ENCODE measurements around the gene CAPSL.

Gene CAPSL

DNA sequence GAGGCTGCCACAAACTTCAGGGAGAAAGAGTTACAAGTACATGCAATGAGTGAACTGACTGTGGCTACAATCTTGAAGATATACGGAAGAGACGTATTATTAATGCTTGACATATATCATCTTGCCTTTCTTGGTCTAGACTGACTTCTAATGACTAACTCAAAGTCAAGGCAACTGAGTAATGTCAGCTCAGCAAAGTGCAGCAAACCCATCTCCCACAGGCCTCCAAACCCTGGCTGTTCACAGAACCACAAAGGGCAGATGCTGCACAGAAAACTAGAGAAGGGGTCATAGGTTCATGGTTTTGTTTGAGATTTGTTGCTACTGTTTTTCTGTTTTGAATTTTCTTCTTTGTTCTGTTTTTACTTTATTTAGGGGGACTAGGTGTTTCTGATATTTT is 60.8 kb downstream of the CAPSL start:
- no peak for DNase-seq (ENCODE audit: low read depth)
- TF ChIP-seq, protein P1, sequence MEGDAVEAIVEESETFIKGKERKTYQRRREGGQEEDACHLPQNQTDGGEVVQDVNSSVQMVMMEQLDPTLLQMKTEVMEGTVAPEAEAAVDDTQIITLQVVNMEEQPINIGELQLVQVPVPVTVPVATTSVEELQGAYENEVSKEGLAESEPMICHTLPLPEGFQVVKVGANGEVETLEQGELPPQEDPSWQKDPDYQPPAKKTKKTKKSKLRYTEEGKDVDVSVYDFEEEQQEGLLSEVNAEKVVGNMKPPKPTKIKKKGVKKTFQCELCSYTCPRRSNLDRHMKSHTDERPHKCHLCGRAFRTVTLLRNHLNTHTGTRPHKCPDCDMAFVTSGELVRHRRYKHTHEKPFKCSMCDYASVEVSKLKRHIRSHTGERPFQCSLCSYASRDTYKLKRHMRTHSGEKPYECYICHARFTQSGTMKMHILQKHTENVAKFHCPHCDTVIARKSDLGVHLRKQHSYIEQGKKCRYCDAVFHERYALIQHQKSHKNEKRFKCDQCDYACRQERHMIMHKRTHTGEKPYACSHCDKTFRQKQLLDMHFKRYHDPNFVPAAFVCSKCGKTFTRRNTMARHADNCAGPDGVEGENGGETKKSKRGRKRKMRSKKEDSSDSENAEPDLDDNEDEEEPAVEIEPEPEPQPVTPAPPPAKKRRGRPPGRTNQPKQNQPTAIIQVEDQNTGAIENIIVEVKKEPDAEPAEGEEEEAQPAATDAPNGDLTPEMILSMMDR (conservative IDR thresholded peaks at IDR 0.05; ENCODE audit: low read length), result no peak
- no peak overlapping the region for H3K4me3 ChIP-seq (ENCODE audit: low read length)

DNA sequence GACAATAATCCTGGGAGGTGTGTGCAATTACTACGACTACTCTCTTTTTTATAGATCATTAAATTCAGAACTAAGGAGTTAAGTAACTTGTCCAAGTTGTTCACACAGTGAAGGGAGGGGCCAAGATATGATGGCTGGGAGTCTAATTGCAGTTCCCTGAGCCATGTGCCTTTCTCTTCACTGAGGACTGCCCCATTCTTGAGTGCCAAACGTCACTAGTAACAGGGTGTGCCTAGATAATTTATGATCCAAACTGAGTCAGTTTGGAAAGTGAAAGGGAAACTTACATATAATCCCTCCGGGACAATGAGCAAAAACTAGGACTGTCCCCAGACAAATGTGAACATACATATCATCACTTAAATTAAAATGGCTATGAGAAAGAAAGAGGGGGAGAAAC is 61.5 kb downstream of the CAPSL start:
- TF ChIP-seq, protein P1 (conservative IDR thresholded peaks at IDR 0.05; ENCODE audit: low read length), result no peak
- DNase-seq (ENCODE audit: low read depth), result peak; percentile 59
- no peak overlapping the region for H3K4me3 ChIP-seq (ENCODE audit: low read length)

DNA sequence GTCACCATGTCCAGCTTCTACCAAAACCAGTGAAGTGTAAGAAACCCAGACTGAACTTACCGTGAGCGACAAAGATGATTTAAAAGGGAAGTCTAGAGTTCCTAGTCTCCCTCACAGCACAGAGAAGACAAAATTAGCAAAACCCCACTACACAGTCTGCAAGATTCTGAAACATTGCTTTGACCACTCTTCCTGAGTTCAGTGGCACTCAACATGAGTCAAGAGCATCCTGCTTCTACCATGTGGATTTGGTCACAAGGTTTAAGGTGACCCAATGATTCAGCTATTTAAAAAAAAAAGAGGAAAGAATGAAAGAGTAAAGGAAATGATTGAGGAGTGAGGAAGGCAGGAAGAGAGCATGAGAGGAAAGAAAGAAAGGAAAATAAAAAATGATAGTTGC is 62.0 kb downstream of the CAPSL start:
- DNase-seq (ENCODE audit: low read depth), result peak; percentile 20
- TF ChIP-seq, protein P1 (conservative IDR thresholded peaks at IDR 0.05; ENCODE audit: low read length), result no peak
- no peak overlapping the region for H3K4me3 ChIP-seq (ENCODE audit: low read length)

DNA sequence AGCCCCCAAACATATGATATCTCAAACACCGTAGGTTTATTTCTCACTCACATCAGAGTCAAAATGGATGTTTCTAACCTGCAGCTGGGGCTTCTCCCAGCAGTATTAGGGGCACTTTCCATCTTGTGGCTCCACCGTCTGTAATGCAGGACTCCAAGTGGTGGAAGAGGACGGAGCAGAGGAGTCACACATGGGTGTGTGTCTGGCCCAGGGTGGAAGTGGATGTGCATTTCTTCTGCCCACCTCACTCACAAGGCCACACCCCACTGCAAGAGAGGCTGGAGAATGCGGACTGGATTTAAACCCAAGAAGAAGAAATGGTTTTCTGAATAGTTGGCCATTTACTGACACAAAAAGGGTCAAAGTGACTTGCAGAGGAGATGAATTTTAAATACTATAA is 67.8 kb downstream of the CAPSL start:
- no peak overlapping the region for H3K4me3 ChIP-seq (ENCODE audit: low read length)
- TF ChIP-seq, protein P1 (conservative IDR thresholded peaks at IDR 0.05; ENCODE audit: low read length), result no peak
- no peak for DNase-seq (ENCODE audit: low read depth)

- TF ChIP-seq, protein P1 (conservative IDR thresholded peaks at IDR 0.05; ENCODE audit: low read length), result no peak
- no peak overlapping the region for H3K4me3 ChIP-seq (ENCODE audit: low read length)
- no peak for DNase-seq (ENCODE audit: low read depth)
Observed at GRCh38 chr5:35869685-35870277, 68.6 kb downstream of the CAPSL start.

- no peak for DNase-seq (ENCODE audit: low read depth)
- TF ChIP-seq, protein P1 (conservative IDR thresholded peaks at IDR 0.05; ENCODE audit: low read length), result no peak
- H3K4me3 ChIP-seq (ENCODE audit: low read length), result no peak overlapping the region
Observed at GRCh38 chr5:35867998-35868397, 70.4 kb downstream of the CAPSL start.

DNA sequence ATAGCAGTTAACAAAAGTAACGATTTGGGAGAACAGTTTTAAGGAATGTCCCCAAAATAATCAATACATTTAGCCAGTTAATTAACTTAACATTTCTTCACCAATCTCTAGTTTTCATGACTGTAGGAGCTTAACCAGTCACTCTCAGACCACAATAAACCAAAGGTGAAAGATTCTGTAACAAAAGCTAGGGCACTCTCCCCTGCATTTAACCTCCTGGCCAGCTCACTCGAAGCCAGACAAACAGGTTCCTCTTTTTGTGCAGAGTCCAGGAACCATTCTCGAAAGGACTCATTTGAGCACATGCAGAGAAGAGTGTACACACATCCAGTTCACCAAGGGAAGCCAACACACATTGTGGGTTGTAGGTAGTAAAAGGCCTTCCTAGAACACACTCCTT is 75.3 kb downstream of the CAPSL start:
- TF ChIP-seq, protein P1 (conservative IDR thresholded peaks at IDR 0.05; ENCODE audit: low read length), result no peak
- H3K4me3 ChIP-seq (ENCODE audit: low read length), result no peak overlapping the region
- DNase-seq (ENCODE audit: low read depth), result no peak

All from AG10803 (cell line).